WI38 (cell line): ENCODE measurements around the gene ANKHD1.

Source experiments
- H3K4me3 ChIP-seq: 2 replicates; pipeline ENCODE4 v1.5.1; 2011; ENCODE audit warnings: low read depth, mild to moderate bottlenecking, control low read depth, low read length
- CTCF ChIP-seq: IDR thresholded peaks from 2 replicates; pipeline ENCODE4 v1.5.1; 2012; ENCODE audit warnings: low read depth, mild to moderate bottlenecking, control low read depth, low read length

ANKHD1 gene

GRCh38 chr5:140509898-140510297 lies 108.3 kb downstream of the ANKHD1 start:
- no peak overlapping the region for H3K4me3 ChIP-seq
- TF ChIP-seq CTCF, result no peak

DNA sequence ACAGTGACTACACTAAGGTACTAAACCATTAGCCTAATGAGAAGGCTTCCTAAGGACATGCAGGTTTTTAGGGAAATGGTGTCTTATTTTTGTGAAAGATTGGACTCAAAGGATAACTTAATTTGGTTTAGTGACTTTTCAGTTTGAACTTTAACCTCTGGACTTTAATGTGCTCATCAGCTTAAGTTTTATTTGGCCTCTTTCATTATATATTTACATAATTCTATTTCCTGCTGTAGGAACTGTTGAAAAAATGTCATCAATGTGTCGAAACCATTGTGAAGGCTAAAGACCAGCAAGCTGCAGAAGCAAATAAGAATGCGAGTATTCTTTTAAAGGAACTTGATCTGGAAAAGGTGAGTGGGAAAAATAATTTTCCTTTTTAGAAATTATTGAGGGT lies 111.5 kb downstream of the ANKHD1 start:
- no peak overlapping the region for H3K4me3 ChIP-seq
- TF ChIP-seq CTCF, result no peak

DNA sequence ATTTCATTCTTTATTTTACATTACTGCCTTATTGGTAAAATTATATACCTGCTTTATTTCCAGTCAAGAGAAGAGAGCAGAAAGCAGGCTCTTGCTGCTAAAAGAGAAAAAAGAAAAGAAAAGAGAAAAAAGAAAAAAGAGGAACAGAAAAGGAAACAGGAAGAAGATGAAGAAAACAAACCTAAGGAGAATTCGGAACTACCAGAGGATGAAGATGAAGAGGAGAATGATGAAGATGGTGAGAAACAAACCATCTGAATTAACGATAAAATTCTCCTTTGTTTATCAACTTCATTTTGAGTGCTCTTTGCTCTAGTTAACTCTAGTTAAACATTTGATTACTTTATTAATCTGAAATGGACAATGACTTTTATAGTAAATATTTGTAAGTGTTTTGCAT lies 122.4 kb downstream of the ANKHD1 start:
- TF ChIP-seq CTCF, result no peak

DNA sequence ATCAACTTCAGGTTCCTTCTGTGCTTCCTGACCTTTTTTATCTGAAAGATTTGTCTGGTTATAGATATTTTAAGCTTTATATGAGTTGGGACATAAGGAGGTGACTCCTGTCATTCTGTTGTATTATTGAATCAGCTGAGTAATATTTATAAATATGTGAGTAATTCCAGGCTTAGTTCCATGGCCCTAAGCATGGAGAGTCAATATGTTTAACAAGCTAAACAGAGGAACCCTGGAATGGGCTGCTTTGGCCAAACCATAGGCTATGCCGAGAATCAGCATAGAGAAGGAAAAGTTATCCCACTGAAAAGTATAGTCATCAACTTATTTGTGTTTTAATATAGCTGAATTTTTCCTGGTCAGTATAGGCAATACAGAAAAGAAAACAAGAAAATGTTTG lies 138.6 kb downstream of the ANKHD1 start:
- TF ChIP-seq CTCF, result no peak
- H3K4me3 ChIP-seq, result no peak overlapping the region

More for the DNA sequence above, 122.4 kb downstream of the ANKHD1 start:
- no peak overlapping the region for H3K4me3 ChIP-seq

GRCh38 chr5:140542972-140543371 lies 141.3 kb downstream of the ANKHD1 start:
- no peak overlapping the region for H3K4me3 ChIP-seq
- TF ChIP-seq CTCF, result no peak

DNA sequence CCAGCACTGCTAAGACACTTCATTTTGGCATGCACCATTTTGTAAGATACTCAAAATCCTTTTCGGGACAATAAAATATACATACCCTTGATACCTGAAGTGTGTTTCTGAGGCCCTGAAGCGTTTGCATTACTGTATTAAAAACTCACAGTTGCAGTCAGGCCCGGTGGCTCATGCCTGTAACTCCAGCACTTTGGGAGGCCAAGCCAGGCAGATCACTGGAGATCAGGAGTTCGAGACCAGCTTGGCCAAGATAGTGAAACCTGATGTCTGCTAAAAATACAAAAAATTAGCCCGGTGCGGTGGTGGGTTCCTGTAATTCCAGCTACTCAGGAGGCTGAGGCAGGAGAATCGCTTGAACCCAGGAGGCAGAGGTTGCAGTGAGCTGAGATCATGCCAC lies 143.4 kb downstream of the ANKHD1 start:
- no peak overlapping the region for H3K4me3 ChIP-seq
- no peak for TF ChIP-seq CTCF

DNA sequence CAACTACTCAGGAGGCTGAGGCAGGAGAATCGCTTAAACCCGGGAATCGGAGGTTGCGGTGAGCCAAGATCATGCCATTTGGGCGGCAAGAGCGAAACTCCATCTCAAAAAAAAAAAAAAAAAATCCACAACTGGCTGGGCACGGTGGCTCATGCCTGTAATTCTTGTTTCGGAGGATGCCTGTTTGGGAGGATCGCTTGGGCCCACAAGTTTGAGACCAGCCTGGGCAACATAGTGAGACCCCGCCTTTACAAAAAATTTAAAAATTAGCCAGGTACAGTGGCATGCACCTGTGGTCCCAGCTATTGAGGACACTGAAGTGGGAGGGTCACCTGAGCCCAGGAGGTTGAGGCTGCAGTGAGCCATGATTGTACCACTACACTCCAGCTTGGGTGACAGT lies 144.0 kb downstream of the ANKHD1 start:
- no peak overlapping the region for H3K4me3 ChIP-seq
- TF ChIP-seq CTCF, result no peak
